H1 (cell line): ENCODE data around the gene PTCH1. TPM values are rescaled to one million over a fixed set of nuclear protein-coding genes. Genes with fewer than 3 reads are reported as not detected.

Source experiments
- CTCF ChIA-PET: fragments of 300-600 bp; sonication (Branson Sonifier 250); formaldehyde crosslinking; loops from one replicate; lab custom pipeline; 2021; ENCODE audit not compliant: partially characterized antibody; lab: Charles Lee
- POLR2A ChIA-PET: fragments of 300-600 bp; sonication (Branson Sonifier 250); formaldehyde crosslinking; loops from one replicate; lab custom pipeline; 2021; ENCODE audit warnings: inconsistent platforms; ENCODE audit not compliant: partially characterized antibody; lab: Charles Lee
- DNase-seq, 2 experiments: peaks; one replicate each; pipeline versions ENCODE4 v3.0.0 to v3.0.0-alpha.2; 2010 to 2022; ENCODE audit warnings: low spot score in 2 of 2, low read depth in 1 of 2, mixed read lengths in 1 of 2
- FAIRE-seq: peaks from 2 replicates; lab custom pipeline; 2011; peaks lifted over from hg19 to GRCh38; lab: Jason Lieb, UNC
- H2AFZ ChIP-seq: 2 replicates; pipeline ENCODE4 v1.8.1; 2012; ENCODE audit warnings: low read length, inconsistent platforms
- H2AK5ac ChIP-seq: 2 replicates; pipeline ENCODE4 v1.6.1; 2013; ENCODE audit warnings: low read depth, low read length
- H2BK120ac ChIP-seq: replicated peaks from 2 replicates; pipeline ENCODE3; 2013; ENCODE audit warnings: low read depth, low read length, inconsistent platforms
- H2BK12ac ChIP-seq: 2 replicates; pipeline ENCODE4 v1.6.1; 2013; ENCODE audit warnings: low read depth, low read length
- H2BK15ac ChIP-seq: 2 replicates; pipeline ENCODE4 v1.6.1; 2013; ENCODE audit warnings: low read length
- H2BK20ac ChIP-seq: 2 replicates; pipeline ENCODE4 v1.6.1; 2013; ENCODE audit warnings: low read length
- H2BK5ac ChIP-seq: 2 replicates; pipeline ENCODE4 v1.6.1; 2013; ENCODE audit warnings: low read depth, low read length
- H3K14ac ChIP-seq: 2 replicates; pipeline ENCODE4 v1.6.1; 2013; ENCODE audit warnings: inconsistent platforms; ENCODE audit not compliant: insufficient read length
- H3K18ac ChIP-seq: 2 replicates; pipeline ENCODE4 v1.6.1; 2013; ENCODE audit warnings: low read length; ENCODE audit errors: extremely low read depth
- H3K23ac ChIP-seq: 2 replicates; pipeline ENCODE4 v1.6.1; 2013; ENCODE audit warnings: inconsistent platforms; ENCODE audit not compliant: insufficient read length
- H3K23me2 ChIP-seq: 2 replicates; pipeline ENCODE4 v1.6.1; 2013; ENCODE audit warnings: low read depth, low read length
- H3K27ac ChIP-seq: 2 replicates; pipeline ENCODE4 v1.6.1; 2011; ENCODE audit warnings: low read depth, low read length, inconsistent platforms
- H3K27me3 ChIP-seq, 4 experiments: replicated peaks in 1 of 4; 1 replicate in 1 of 4; 2 replicates in 3 of 4; pipeline versions ENCODE4 v1.6.1 to v1.8.1; 2011 to 2013; ENCODE audit warnings: low read length in 3 of 4, mild to moderate bottlenecking in 3 of 4, inconsistent platforms in 2 of 4, mixed read lengths in 2 of 4, moderate library complexity in 1 of 4; ENCODE audit not compliant: control insufficient read depth in 3 of 4, insufficient read depth in 3 of 4; ENCODE audit errors: extremely low read depth in 1 of 4
- H3K36me3 ChIP-seq, 4 experiments: 2 replicates each; pipeline versions ENCODE4 v1.6.1 to v1.8.1; 2011 to 2013; ENCODE audit warnings: mild to moderate bottlenecking in 4 of 4, low read length in 3 of 4, moderate library complexity in 2 of 4, control low read depth in 1 of 4, inconsistent platforms in 1 of 4; ENCODE audit not compliant: insufficient read depth in 4 of 4, control insufficient read depth in 2 of 4
- H3K4ac ChIP-seq: replicated peaks from 2 replicates; pipeline ENCODE3; 2013; ENCODE audit warnings: low read length, low read depth, mixed read lengths, inconsistent platforms; ENCODE audit not compliant: insufficient read length
- H3K4me1 ChIP-seq, 4 experiments: replicated peaks in 1 of 4; 1 replicate in 1 of 4; 2 replicates in 3 of 4; pipeline versions ENCODE4 v1.6.1 to v1.8.1; 2011 to 2013; ENCODE audit warnings: low read length in 3 of 4, inconsistent platforms in 2 of 4, mixed read lengths in 1 of 4; ENCODE audit not compliant: insufficient read depth in 4 of 4, control insufficient read depth in 3 of 4
- H3K4me2 ChIP-seq, 2 experiments: 2 replicates each; pipeline versions ENCODE4 v1.6.1 to v1.8.1; 2011 to 2013; ENCODE audit warnings: low read depth in 2 of 2, low read length in 2 of 2, control low read depth in 1 of 2, inconsistent platforms in 1 of 2, mild to moderate bottlenecking in 1 of 2; ENCODE audit not compliant: insufficient read depth in 1 of 2
- H3K4me3 ChIP-seq, 4 experiments: fragments of 200-600, 300-600 bp in 1 of 4; sonication (generic), shearing (Covaris generic), sonication (Bioruptor Twin) in 1 of 4; 2 replicates each; pipeline versions ENCODE4 v1.5.1 to v1.8.1; 2011 to 2016; ENCODE audit warnings: low read length in 4 of 4, low read depth in 3 of 4, control low read depth in 2 of 4, inconsistent platforms in 2 of 4, mild to moderate bottlenecking in 2 of 4, mixed read lengths in 1 of 4, moderate library complexity in 1 of 4; ENCODE audit not compliant: insufficient read depth in 2 of 4; ENCODE audit errors: extremely low read depth in 1 of 4
- H3K56ac ChIP-seq: replicated peaks from 2 replicates; pipeline ENCODE3; 2013; ENCODE audit warnings: low read depth, mild to moderate bottlenecking, mixed read lengths, low read length, inconsistent platforms; ENCODE audit not compliant: insufficient read length
- H3K79me1 ChIP-seq: 2 replicates; pipeline ENCODE4 v1.6.1; 2013; ENCODE audit warnings: low read depth, low read length, control low read depth
- H3K79me2 ChIP-seq, 2 experiments: 2 replicates each; pipeline versions ENCODE4 v1.6.1 to v1.8.1; 2012 to 2013; ENCODE audit warnings: low read length in 2 of 2, mild to moderate bottlenecking in 2 of 2, inconsistent platforms in 1 of 2; ENCODE audit not compliant: insufficient read depth in 2 of 2, control insufficient read depth in 1 of 2
- H3K9ac ChIP-seq, 4 experiments: replicated peaks in 1 of 4; 1 replicate in 1 of 4; 2 replicates in 3 of 4; pipeline versions ENCODE4 v1.6.1 to v1.8.1; 2011 to 2013; ENCODE audit warnings: low read depth in 3 of 4, low read length in 3 of 4, control low read depth in 2 of 4, mild to moderate bottlenecking in 2 of 4, moderate library complexity in 2 of 4, inconsistent platforms in 1 of 4; ENCODE audit errors: extremely low read depth in 1 of 4
- H3K9me3 ChIP-seq, 2 experiments: 2 replicates each; pipeline versions ENCODE4 v1.6.1 to v1.8.1; 2012 to 2013; ENCODE audit warnings: mild to moderate bottlenecking in 2 of 2, moderate library complexity in 2 of 2, control low read depth in 1 of 2, inconsistent platforms in 1 of 2, low read depth in 1 of 2, low read length in 1 of 2, mixed read lengths in 1 of 2; ENCODE audit not compliant: insufficient read depth in 2 of 2
- H4K20me1 ChIP-seq, 2 experiments: replicated peaks in 1 of 2; 2 replicates each; pipeline versions ENCODE3 to v1.8.1; 2011 to 2013; ENCODE audit warnings: inconsistent platforms in 2 of 2, low read length in 2 of 2, mild to moderate bottlenecking in 1 of 2; ENCODE audit not compliant: insufficient read depth in 2 of 2, control insufficient read depth in 1 of 2
- H4K5ac ChIP-seq: 2 replicates; pipeline ENCODE4 v1.6.1; 2013; ENCODE audit warnings: low read length, low read depth, mixed read lengths, inconsistent platforms; ENCODE audit not compliant: insufficient read length
- H4K8ac ChIP-seq: 2 replicates; pipeline ENCODE4 v1.8.0; 2013; ENCODE audit warnings: mild to moderate bottlenecking, moderate library complexity, low read length, inconsistent platforms; ENCODE audit not compliant: insufficient read depth; ENCODE audit errors: extremely low read depth
- H4K91ac ChIP-seq: replicated peaks from 2 replicates; pipeline ENCODE3; 2013; ENCODE audit warnings: low read length, mixed read lengths, inconsistent platforms; ENCODE audit not compliant: insufficient read length
- CBX5 ChIP-seq: fragments of 300-800, 300-1000 bp; sonication (generic); IDR thresholded peaks from 2 replicates; pipeline ENCODE4 v1.7.1; 2016; ENCODE audit warnings: antibody characterized with exemption, low read length, low read depth
- CBX8 ChIP-seq: fragments of 300-800, 300-1000 bp; sonication (generic); IDR thresholded peaks from 2 replicates; pipeline ENCODE4 v1.7.1; 2016; ENCODE audit warnings: low read depth, low read length, borderline replicate concordance
- CHD2 ChIP-seq: IDR thresholded peaks from 2 replicates; pipeline ENCODE4 v1.6.1; 2012; ENCODE audit warnings: low read length, improper control_type of control experiment
- EGR1 ChIP-seq: IDR thresholded peaks from 2 replicates; pipeline ENCODE4 v1.6.1; 2011; ENCODE audit warnings: low read depth, low read length, borderline replicate concordance
- JUN ChIP-seq: IDR thresholded peaks from 2 replicates; pipeline ENCODE4 v1.6.1; 2011; ENCODE audit warnings: low read depth, mild to moderate bottlenecking, improper control_type of control experiment, low read length
- MAX ChIP-seq: IDR thresholded peaks from 2 replicates; pipeline ENCODE4 v1.6.1; 2012; ENCODE audit warnings: inconsistent platforms
- POLR2AphosphoS5 ChIP-seq: IDR thresholded peaks from 2 replicates; pipeline ENCODE4 v1.6.1; 2011; ENCODE audit warnings: low read depth, low read length
- SIRT6 ChIP-seq: IDR thresholded peaks from one replicate; pipeline ENCODE4 v1.7.1; 2012; ENCODE audit warnings: low read length, inconsistent platforms
- SP2 ChIP-seq: IDR thresholded peaks from 2 replicates; pipeline ENCODE4 v1.6.1; 2012; ENCODE audit warnings: mild to moderate bottlenecking, low read length, inconsistent platforms
- TAF7 ChIP-seq: optimal IDR thresholded peaks from 2 replicates; pipeline ENCODE3; 2011; ENCODE audit warnings: low read depth, mild to moderate bottlenecking, inconsistent platforms, low read length, moderate library complexity, borderline replicate concordance
- ZNF274 ChIP-seq: IDR thresholded peaks from 2 replicates; pipeline ENCODE4 v1.7.0; 2012; ENCODE audit warnings: low read length, borderline replicate concordance; ENCODE audit errors: extremely low read depth
- WGBS, 2 experiments: shearing (Covaris generic) in 1 of 2; methylation state at CpG; one replicate each; pipeline versions ENCODE4 v1.1.6 to v1.1.7; 2013 to 2015; ENCODE audit warnings: low lambda C conversion rate in 2 of 2, mixed read lengths in 2 of 2, inconsistent platforms in 1 of 2, low coverage in 1 of 2, missing lambda C conversion rate in 1 of 2; ENCODE audit not compliant: insufficient replicate concordance in 2 of 2, insufficient coverage in 1 of 2, insufficient read length in 1 of 2; ENCODE audit errors: extremely low coverage in 1 of 2, missing lambda C conversion rate in 1 of 2; 5-methylcytosine and 5-hydroxymethylcytosine counted together
- polyA plus RNA-seq, 7 experiments: library from polyadenylated mRNA; depleted of rRNA in 3 of 7; stranded (reverse) in 5 of 7; unstranded in 2 of 7; fragments of >200 nt in 5 of 7; fragments of 200-250 nt in 2 of 7; gene quantifications; 1 replicate in 5 of 7; 2 replicates in 1 of 7; 4 replicates in 1 of 7; pipeline versions ENCODE4 v1.2.1 to v1.2.3, GENCODE V29; 2011 to 2013; ENCODE audit warnings: missing spikeins in 2 of 7, mixed read lengths in 2 of 7
- total RNA-seq: library from RNA; stranded (reverse); fragmentation: NEBNext Ultra II Directional; extraction: Animal tissue kit (Norgen Biotek cat#: 25700); gene quantifications from 2 replicates; pipeline ENCODE4 v1.2.1, GENCODE V29; 2021

Gene PTCH1
- total and polyA plus RNA-seq, 2 of the 8 experiments (the other 6 are each of a cell fraction or from before 2014, with no cell fraction given) = 6.4 to 34.1 TPM

GRCh38 chr9:95514342-95514741 is 2.4 kb downstream of the PTCH1 start:
- peaks cover 38 to 68% (median 60%) of the 10 kb centered on the region in 4 experiments for H3K27me3 ChIP-seq

More at GRCh38 chr9:95514342-95514741, 2.4 kb downstream of the PTCH1 start:
- H4K20me1 ChIP-seq = peaks cover 0 to 4% of the 10 kb centered on the region in 2 experiments
- H3K56ac ChIP-seq = no peak overlapping the region
- no peak overlapping the region for H4K5ac ChIP-seq
- H2BK120ac ChIP-seq = no peak overlapping the region
- H3K23me2 ChIP-seq = peaks cover 28% of the 10 kb centered on the region
- ChIA-PET POLR2A (interaction anchor here (1.3 to 1.9 kb wide), 5 partner anchors 9 to 535 kb away, joined by 3 to 7 read pairs (median 4); no protein-coding TSS in a partner anchor), CTCF (interaction anchor here (0.6 to 1.3 kb wide), 5 partner anchors 10 to 534 kb away, joined by 3 to 4 read pairs (median 3); no protein-coding TSS in a partner anchor)
- no peak overlapping the region for H3K23ac ChIP-seq
- H2BK12ac ChIP-seq = 0 out of 2 replicates have a peak overlapping the region, but pooled peaks have one; percentile 5
- no peaks in the 10 kb centered on the region for H3K9me3 ChIP-seq
- H3K14ac ChIP-seq = no peak overlapping the region
- H2BK5ac ChIP-seq = no peak overlapping the region
- no peak for FAIRE-seq
- TF ChIP-seq TAF7 (no peak), SIRT6 (no peak), EGR1 (no peak), SP2 (no peak), CBX5 (no peak), ZNF274 (no peak), CBX8 (no peak), POLR2AphosphoS5 (no peak), CHD2 (no peak), MAX (no peak), JUN (no peak)
- H2BK15ac ChIP-seq = no peak overlapping the region
- no peak overlapping the region for H4K8ac ChIP-seq
- peak overlapping the region; percentile 39 to 93; a peak in 3 of 4 replicates for H3K4me2 ChIP-seq
- H3K4ac ChIP-seq = no peak overlapping the region
- peak overlapping the region in 1 of 4 experiments; percentile 67; a peak in 1 of 8 replicates for H3K4me3 ChIP-seq
- no peak overlapping the region for H3K9ac ChIP-seq
- H3K27ac ChIP-seq = no peak overlapping the region
- no peak overlapping the region for H2AK5ac ChIP-seq
- no peak overlapping the region for H3K18ac ChIP-seq
- no peak overlapping the region; the same call in 1 of the 2 replicates for H2BK20ac ChIP-seq
- no peak overlapping the region for H4K91ac ChIP-seq
- no peak overlapping the region for H2AFZ ChIP-seq
- H3K36me3 ChIP-seq = no peaks in the 10 kb centered on the region
- DNase-seq = no peak
- H3K4me1 ChIP-seq = peaks cover 9 to 42% (median 22%) of the 10 kb centered on the region in 4 experiments; a peak in 6 of 7 replicates
- H3K79me2 ChIP-seq = no peaks in the 10 kb centered on the region
- WGBS, 2 experiments = 13% methylated on average over 5 of the region's 5 CpGs; no CpG with 5 or more reads in 1 of the 2 experiments
- no peaks in the 10 kb centered on the region for H3K79me1 ChIP-seq
